Sigmoid colon (tissue), 7 donors: Measurements from ENCODE around the gene INKA1. TPM values are rescaled to one million over a fixed set of nuclear protein-coding genes. Genes with fewer than 3 reads are reported as not detected.
A peak's percentile ranks its signal among the peaks of the same experiment; 100 is the strongest.

Experiments
- DNase-seq: peaks from one replicate; pipeline ENCODE4 v3.0.0-alpha.2; 2019
- H3K27ac ChIP-seq, 4 donors: fragments of 200-600 bp; sonication (generic); one replicate each; pipeline ENCODE4 v1.5.1; 2016 to 2019; ENCODE audit warnings: mild to moderate bottlenecking in 1 of 4
- H3K27me3 ChIP-seq, 3 donors: fragments of 200-600 bp; sonication (generic); one replicate each; pipeline ENCODE4 v1.5.1; 2019; ENCODE audit warnings: mild to moderate bottlenecking in 1 of 3
- H3K36me3 ChIP-seq, 4 donors: fragments of 200-600 bp; sonication (generic); one replicate each; pipeline ENCODE4 v1.5.1; 2016 to 2019
- H3K4me1 ChIP-seq, 4 donors: fragments of 200-600 bp; sonication (generic); one replicate each; pipeline ENCODE4 v1.5.1; 2017 to 2019
- H3K4me3 ChIP-seq, 4 donors: fragments of 200-600 bp; sonication (generic); one replicate each; pipeline ENCODE4 v1.5.1; 2017 to 2019; ENCODE audit warnings: mild to moderate bottlenecking in 2 of 4, moderate library complexity in 1 of 4
- H3K9me3 ChIP-seq, 4 donors: fragments of 200-600 bp in 3 of 4; sonication (generic) in 3 of 4; one replicate each; pipeline versions ENCODE4 v1.5.1 to v1.6.1; 2013 to 2019
- EP300 ChIP-seq, 4 donors: sonication (generic); formaldehyde crosslinking; IDR thresholded peaks; one replicate each; pipeline ENCODE4 v1.6.1; 2017; ENCODE audit warnings: antibody characterized with exemption in 4 of 4
- POLR2A ChIP-seq, 2 donors: fragments of 450-650 bp; IDR thresholded peaks; one replicate each; pipeline ENCODE4 v1.6.1; 2016; ENCODE audit warnings: antibody characterized with exemption in 2 of 2, mild to moderate bottlenecking in 2 of 2, moderate library complexity in 2 of 2
- POLR2AphosphoS5 ChIP-seq, 4 donors: sonication (generic); formaldehyde crosslinking; IDR thresholded peaks; one replicate each; pipeline ENCODE4 v1.6.1; 2017; ENCODE audit warnings: antibody characterized with exemption in 4 of 4
- WGBS, 2 donors: extraction: QIAGEN DNeasy Blood & Tissue Kit; methylation state at CpG; one replicate each; pipeline ENCODE4 v1.1.7; 2013; 5-methylcytosine and 5-hydroxymethylcytosine counted together
- intact Hi-C: fragments of 100-400 bp; cut with DNase I; formaldehyde crosslinking; loops from one replicate; pipeline ENCODE4 v1.15.1; 2023
- polyA plus RNA-seq, 3 donors: library from polyadenylated mRNA; stranded (reverse); fragments of 200-250 nt; gene quantifications; one replicate each; pipeline ENCODE4 v1.2.3, GENCODE V29; 2013
- total RNA-seq, 4 donors: library from RNA; depleted of rRNA; stranded (reverse); fragments of >200 nt; gene quantifications; one replicate each; pipeline ENCODE4 v1.1.0, GENCODE V29; 2016
- TF ChIP-seq, protein P1 (sequence below), 4 experiments: fragments of 450-650 bp in 3 of 4; fragments of 200-600 bp in 1 of 4; IDR thresholded peaks; one replicate each; pipeline ENCODE4 v1.5.1; 2016 to 2019; ENCODE audit warnings: antibody characterized with exemption in 4 of 4, mild to moderate bottlenecking in 3 of 4, moderate library complexity in 2 of 4
- donor health status: healthy with polysubstance abuse.
- donor health status: Bipolar disorder and iron deficiency.
- donor health status: healthy.

The INKA1 gene
- total and polyA plus RNA-seq, 7 donors: 0.60 to 5.0 (median 3.7) TPM; not detected in 1

DNA sequence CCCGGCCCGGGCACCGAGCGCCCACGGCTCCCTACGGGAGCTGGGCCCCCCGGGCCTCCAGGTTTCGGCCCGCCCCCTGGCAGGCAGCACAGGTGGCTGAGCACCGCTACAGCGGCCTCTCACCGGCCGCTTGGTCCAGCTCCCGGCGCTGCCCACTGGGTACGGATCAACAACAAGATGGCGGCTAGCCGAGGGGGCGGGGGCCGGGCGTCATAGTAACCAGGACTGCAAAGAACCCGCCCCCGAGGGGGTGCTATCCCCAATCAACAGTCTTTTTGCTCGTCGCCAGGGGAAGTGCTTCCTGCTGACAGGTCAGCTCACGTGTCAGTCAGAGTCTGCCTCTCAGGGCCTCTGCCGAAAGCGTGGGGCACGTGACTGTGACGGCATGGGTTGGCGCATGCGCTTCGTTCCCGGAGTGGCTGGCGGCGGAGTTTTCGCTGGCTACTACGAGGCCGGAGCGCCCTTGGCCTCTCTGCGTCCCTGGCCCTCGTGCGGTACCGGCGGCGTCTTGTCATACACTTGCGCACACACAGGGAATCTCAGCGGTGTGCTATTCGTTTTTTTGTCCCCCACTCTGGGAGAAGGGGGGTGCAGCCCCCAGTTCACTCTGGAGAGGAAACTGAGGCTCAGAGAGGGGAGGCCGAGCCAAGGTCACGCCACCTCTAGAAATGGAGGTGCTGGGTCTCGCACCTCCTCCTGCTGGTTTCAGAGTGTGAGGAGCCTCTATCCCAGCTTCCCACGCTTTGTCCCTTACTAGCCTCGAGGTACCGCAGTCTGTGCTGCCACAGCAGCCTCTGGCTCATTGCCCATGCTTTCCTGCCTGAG, 16.5 kb upstream of the INKA1 start, which contains the start of gene IP6K1:
TSS of gene IP6K1 (minus strand) at position 186 of the 825 bp plus-strand sequence. CDS start 38,502 bp downstream, outside the sequence.
- peak; percentile 100 for DNase-seq
- H3K4me3 ChIP-seq: peak within 1 kb of the TSS; percentile 97 to 100 (median 100)
- H3K4me1 ChIP-seq: peaks cover 0 to 47% (median 46%) of the 10 kb centered on the region in 4 donors
- intact Hi-C loops: loop anchor here (5.0 kb wide), 1 partner anchor 64 kb away; the partner anchor contains the start of gene GMPPB
- no peaks in the 10 kb centered on the region for H3K9me3 ChIP-seq
- H3K27ac ChIP-seq: peak within 1 kb of the TSS; percentile 93 to 99 (median 99)
- 4% methylated on average over 55 of the region's 55 CpGs for WGBS, 2 donors
- peak; percentile 87 to 94 (median 92) for TF ChIP-seq POLR2AphosphoS5 (IDR thresholded peaks at IDR 0.05)
- peak; percentile 79 to 84 for TF ChIP-seq POLR2A (IDR thresholded peaks at IDR 0.05)
- no peak for TF ChIP-seq EP300 (IDR thresholded peaks at IDR 0.05)
- TF ChIP-seq, protein P1, sequence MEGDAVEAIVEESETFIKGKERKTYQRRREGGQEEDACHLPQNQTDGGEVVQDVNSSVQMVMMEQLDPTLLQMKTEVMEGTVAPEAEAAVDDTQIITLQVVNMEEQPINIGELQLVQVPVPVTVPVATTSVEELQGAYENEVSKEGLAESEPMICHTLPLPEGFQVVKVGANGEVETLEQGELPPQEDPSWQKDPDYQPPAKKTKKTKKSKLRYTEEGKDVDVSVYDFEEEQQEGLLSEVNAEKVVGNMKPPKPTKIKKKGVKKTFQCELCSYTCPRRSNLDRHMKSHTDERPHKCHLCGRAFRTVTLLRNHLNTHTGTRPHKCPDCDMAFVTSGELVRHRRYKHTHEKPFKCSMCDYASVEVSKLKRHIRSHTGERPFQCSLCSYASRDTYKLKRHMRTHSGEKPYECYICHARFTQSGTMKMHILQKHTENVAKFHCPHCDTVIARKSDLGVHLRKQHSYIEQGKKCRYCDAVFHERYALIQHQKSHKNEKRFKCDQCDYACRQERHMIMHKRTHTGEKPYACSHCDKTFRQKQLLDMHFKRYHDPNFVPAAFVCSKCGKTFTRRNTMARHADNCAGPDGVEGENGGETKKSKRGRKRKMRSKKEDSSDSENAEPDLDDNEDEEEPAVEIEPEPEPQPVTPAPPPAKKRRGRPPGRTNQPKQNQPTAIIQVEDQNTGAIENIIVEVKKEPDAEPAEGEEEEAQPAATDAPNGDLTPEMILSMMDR (IDR thresholded peaks at IDR 0.05): no peak
- H3K36me3 ChIP-seq: peaks cover 0 to 30% (median 0%) of the 10 kb centered on the region in 4 donors
- no peaks in the 10 kb centered on the region for H3K27me3 ChIP-seq

GRCh38 chr3:49787182-49787464, 15.9 kb upstream of the INKA1 start:
- Histone ChIP-seq H3K4me1 (peaks cover 0 to 43% (median 42%) of the 10 kb centered on the region in 4 donors), H3K36me3 (peaks cover 0 to 25% (median 0%) of the 10 kb centered on the region in 4 donors), H3K9me3 (no peaks in the 10 kb centered on the region), H3K27ac (peak overlapping the region; percentile 93 to 99 (median 99)), H3K27me3 (no peaks in the 10 kb centered on the region), H3K4me3 (peak overlapping the region; percentile 30 to 100 (median 98))
- DNase-seq: no peak
- WGBS, 2 donors: 72 to 74% methylated on average over 3 of the region's 3 CpGs
- TF ChIP-seq EP300 (IDR thresholded peaks at IDR 0.05): no peak
- TF ChIP-seq POLR2AphosphoS5 (IDR thresholded peaks at IDR 0.05): no peak
- TF ChIP-seq, protein P1 (IDR thresholded peaks at IDR 0.05): no peak
- TF ChIP-seq POLR2A (IDR thresholded peaks at IDR 0.05): no peak
- intact Hi-C loops: loop anchor here (5.0 kb wide), 1 partner anchor 65 kb away; the partner anchor contains the start of gene GMPPB

DNA sequence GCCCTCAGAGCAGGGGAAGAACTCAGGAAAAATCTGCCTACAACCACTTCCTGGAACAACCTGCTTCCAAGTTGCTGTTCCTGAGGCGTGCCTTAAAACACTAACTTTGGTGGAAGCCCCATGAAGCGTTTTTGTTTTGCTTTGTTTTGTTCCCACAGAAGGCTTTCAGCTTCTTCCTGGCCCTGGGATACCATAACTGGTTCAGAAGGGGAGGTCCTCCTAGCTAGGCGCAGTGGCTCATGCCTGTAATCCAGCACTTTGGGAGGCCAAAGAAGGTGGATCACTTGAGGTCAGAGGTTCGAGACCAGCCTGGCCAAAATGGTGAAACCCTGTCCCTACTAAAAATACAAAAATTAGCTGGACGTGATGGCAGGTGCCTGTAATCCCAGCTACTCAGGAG, 15.5 kb upstream of the INKA1 start:
- intact Hi-C loops: loop anchor here (5.0 kb wide), 1 partner anchor 65 kb away; the partner anchor contains the start of gene GMPPB
- 89 to 92% methylated on average over 5 of the region's 5 CpGs for WGBS, 2 donors
- H3K4me3 ChIP-seq: no peak overlapping the region
- peak; percentile 22 for DNase-seq
- peaks cover 0 to 21% (median 0%) of the 10 kb centered on the region in 4 donors for H3K36me3 ChIP-seq
- H3K27ac ChIP-seq: peak overlapping the region; percentile 93 to 99 (median 99)
- H3K4me1 ChIP-seq: peaks cover 0 to 39% (median 38%) of the 10 kb centered on the region in 4 donors
- TF ChIP-seq POLR2A (IDR thresholded peaks at IDR 0.05): no peak
- TF ChIP-seq EP300 (IDR thresholded peaks at IDR 0.05): no peak
- TF ChIP-seq, protein P1 (IDR thresholded peaks at IDR 0.05): no peak
- no peak for TF ChIP-seq POLR2AphosphoS5 (IDR thresholded peaks at IDR 0.05)
- no peaks in the 10 kb centered on the region for H3K9me3 ChIP-seq
- no peaks in the 10 kb centered on the region for H3K27me3 ChIP-seq

DNA sequence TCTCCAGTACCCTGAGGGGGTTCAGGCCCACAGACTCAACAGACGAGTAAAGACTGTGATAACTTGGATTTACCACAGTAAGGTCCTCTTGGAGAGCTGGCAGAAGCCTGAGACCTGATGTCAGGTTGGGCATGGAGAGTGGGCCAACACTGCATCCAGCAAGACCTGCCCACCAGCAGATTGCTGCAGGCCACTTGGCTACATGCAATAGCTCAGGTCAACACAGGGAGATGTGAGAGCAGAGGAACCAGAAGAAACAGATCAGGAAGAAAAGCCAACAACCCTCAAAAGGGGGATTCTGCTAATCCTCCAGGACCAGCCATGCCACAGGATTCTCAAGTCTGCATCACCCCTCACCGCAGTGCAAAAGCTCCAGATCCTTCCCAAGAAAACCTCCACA, 15.0 kb upstream of the INKA1 start:
- H3K4me3 ChIP-seq: no peak overlapping the region
- H3K27ac ChIP-seq: no peak overlapping the region
- H3K9me3 ChIP-seq: no peaks in the 10 kb centered on the region
- TF ChIP-seq, protein P1 (IDR thresholded peaks at IDR 0.05): no peak
- TF ChIP-seq POLR2AphosphoS5 (IDR thresholded peaks at IDR 0.05) (no peak), EP300 (IDR thresholded peaks at IDR 0.05) (no peak), POLR2A (IDR thresholded peaks at IDR 0.05) (no peak)
- 95 to 97% methylated on average over 2 of the region's 2 CpGs for WGBS, 2 donors
- intact Hi-C loops: loop anchor here (5.0 kb wide), 1 partner anchor 66 kb away; the partner anchor contains the start of gene GMPPB
- H3K36me3 ChIP-seq: peaks cover 0 to 19% (median 0%) of the 10 kb centered on the region in 4 donors
- no peak for DNase-seq
- peaks cover 0 to 34% (median 33%) of the 10 kb centered on the region in 4 donors for H3K4me1 ChIP-seq
- H3K27me3 ChIP-seq: no peaks in the 10 kb centered on the region
